NB4 (cell line): ENCODE measurements around the gene IFT80.
"Not testable (repeated sequence)": the region's sequence is repeated elsewhere in the genome, so short reads cannot be mapped to it uniquely, and the experiment has no call there.

Experiments used
- DNase-seq: peaks from one replicate; pipeline ENCODE4 v3.0.0; 2010; ENCODE audit warnings: low read depth
- H3K4me3 ChIP-seq: one replicate; pipeline ENCODE4 v1.5.1; 2011; ENCODE audit warnings: mild to moderate bottlenecking, low read depth, low read length, moderate library complexity
- CTCF ChIP-seq: IDR thresholded peaks from one replicate; pipeline ENCODE4 v1.5.1; 2012; ENCODE audit warnings: low read depth, low read length
- MAX ChIP-seq: IDR thresholded peaks from 2 replicates; pipeline ENCODE4 v1.6.1; 2011; ENCODE audit warnings: low read depth, low read length
- MYC ChIP-seq: IDR thresholded peaks from 2 replicates; pipeline ENCODE4 v1.6.1; 2011; ENCODE audit warnings: low read depth, low read length
- POLR2A ChIP-seq: IDR thresholded peaks from 2 replicates; pipeline ENCODE4 v1.6.1; 2011; ENCODE audit warnings: mild to moderate bottlenecking; ENCODE audit not compliant: insufficient read length; ENCODE audit errors: extremely low read depth

The IFT80 gene

GRCh38 chr3:160369784-160370183 is 29.2 kb downstream of the IFT80 start:
- H3K4me3 ChIP-seq = no peak overlapping the region
- TF ChIP-seq CTCF (no peak), POLR2A (no peak), MYC (no peak), MAX (no peak)
- DNase-seq = no peak

- H3K4me3 ChIP-seq = no peak overlapping the region
- DNase-seq = peak; percentile 84
- TF ChIP-seq CTCF (no peak), POLR2A (no peak), MAX (no peak), MYC (no peak)
Observed at GRCh38 chr3:160368804-160369203, 30.2 kb downstream of the IFT80 start.

GRCh38 chr3:160365869-160366522 is 33.0 kb downstream of the IFT80 start:
- no peak for TF ChIP-seq MAX
- TF ChIP-seq MYC = no peak
- TF ChIP-seq POLR2A = no peak
- TF ChIP-seq CTCF = no peak
- no peak overlapping the region for H3K4me3 ChIP-seq
- no peak for DNase-seq

GRCh38 chr3:160362896-160363295 is 36.1 kb downstream of the IFT80 start:
- H3K4me3 ChIP-seq, DNase-seq: not testable (repeated sequence)

GRCh38 chr3:160355826-160356225 is 43.2 kb downstream of the IFT80 start:
- no peak overlapping the region for H3K4me3 ChIP-seq
- no peak for DNase-seq
- TF ChIP-seq CTCF (no peak), MAX (no peak), MYC (no peak), POLR2A (no peak)

- TF ChIP-seq MAX (no peak), MYC (no peak), CTCF (no peak), POLR2A (no peak)
- DNase-seq = no peak
- H3K4me3 ChIP-seq = no peak overlapping the region
Observed at GRCh38 chr3:160346511-160346910, 52.5 kb downstream of the IFT80 start.
